HEK293 (cell line): ENCODE results near the gene GAS2L3.
"Not testable (repeated sequence)": the region's sequence is repeated elsewhere in the genome, so short reads cannot be mapped to it uniquely, and the experiment has no call there.

Source experiments
- CTCF ChIA-PET: fragments of 350-600 bp; formaldehyde crosslinking; extraction: SDS; loops from one replicate; lab custom pipeline; 2021; ENCODE audit warnings: antibody characterized with exemption; lab: Yijun Ruan, JAX
- POLR2A ChIA-PET: fragments of 300-600 bp; formaldehyde crosslinking; extraction: SDS; loops from one replicate; lab custom pipeline; 2020; ENCODE audit warnings: antibody characterized with exemption, inconsistent platforms; lab: Yijun Ruan, JAX
- H3K27ac ChIP-seq: fragments of 200-500 bp; sonication (Bioruptor generic); 2 replicates; pipeline ENCODE4 v1.5.1; 2014; ENCODE audit warnings: low read depth, low read length, control low read depth, inconsistent platforms; ENCODE audit errors: extremely low read depth
- H3K36me3 ChIP-seq, 2 experiments: fragments of 200-500 bp in 1 of 2; sonication (Bioruptor generic) in 1 of 2; 1 replicate in 1 of 2; 2 replicates in 1 of 2; pipeline ENCODE4 v1.5.1; 2014 to 2017; ENCODE audit warnings: inconsistent platforms in 2 of 2, low read length in 2 of 2; ENCODE audit not compliant: control insufficient read depth in 2 of 2, insufficient read depth in 1 of 2
- H3K4me1 ChIP-seq: fragments of 200-500 bp; sonication (Bioruptor generic); 2 replicates; pipeline ENCODE4 v1.5.1; 2014; ENCODE audit warnings: mild to moderate bottlenecking, low read length, inconsistent platforms; ENCODE audit not compliant: control insufficient read depth, insufficient read depth
- H3K4me3 ChIP-seq: 2 replicates; pipeline ENCODE4 v1.5.1; 2011; ENCODE audit warnings: low read depth, mild to moderate bottlenecking, control low read depth, low read length, moderate library complexity
- H3K9me3 ChIP-seq: fragments of 200-500 bp; sonication (Bioruptor generic); 2 replicates; pipeline ENCODE4 v1.5.1; 2014; ENCODE audit warnings: low read depth, low read length, inconsistent platforms; ENCODE audit not compliant: control insufficient read depth, insufficient read depth
- REST ChIP-seq: fragments of 450-650 bp; formaldehyde crosslinking; IDR thresholded peaks from 2 replicates; pipeline ENCODE4 v1.5.1; 2016; ENCODE audit warnings: missing biosample characterization, missing genetic modification characterization
- ZNF146 ChIP-seq: fragments of 450-650 bp; formaldehyde crosslinking; IDR thresholded peaks from 2 replicates; pipeline ENCODE4 v1.5.1; 2016; ENCODE audit warnings: missing biosample characterization, missing genetic modification characterization
- ZNF23 ChIP-seq: fragments of 450-650 bp; formaldehyde crosslinking; IDR thresholded peaks from 2 replicates; pipeline ENCODE4 v1.5.1; 2016; ENCODE audit warnings: missing biosample characterization, missing genetic modification characterization, borderline replicate concordance
- ZNF26 ChIP-seq: fragments of 450-650 bp; formaldehyde crosslinking; IDR thresholded peaks from 2 replicates; pipeline ENCODE4 v1.5.1; 2016; ENCODE audit warnings: missing biosample characterization, missing genetic modification characterization
- ZNF362 ChIP-seq: fragments of 450-650 bp; formaldehyde crosslinking; IDR thresholded peaks from 2 replicates; pipeline ENCODE4 v1.5.1; 2016; ENCODE audit warnings: missing biosample characterization, missing genetic modification characterization
- ZNF416 ChIP-seq: fragments of 450-650 bp; formaldehyde crosslinking; IDR thresholded peaks from 2 replicates; pipeline ENCODE4 v1.5.1; 2016; ENCODE audit warnings: missing biosample characterization, missing genetic modification characterization
- ZNF449 ChIP-seq: fragments of 450-650 bp; formaldehyde crosslinking; IDR thresholded peaks from 2 replicates; pipeline ENCODE4 v1.5.1; 2017; ENCODE audit warnings: missing biosample characterization, mild to moderate bottlenecking, missing genetic modification characterization, moderate library complexity
- ZNF513 ChIP-seq: fragments of 450-650 bp; IDR thresholded peaks from 2 replicates; pipeline ENCODE4 v1.5.1; 2018; ENCODE audit warnings: missing biosample characterization, missing genetic modification characterization
- ZNF548 ChIP-seq: fragments of 450-650 bp; formaldehyde crosslinking; IDR thresholded peaks from 2 replicates; pipeline ENCODE4 v1.5.1; 2016; ENCODE audit warnings: missing biosample characterization, missing genetic modification characterization
- ZNF549 ChIP-seq: fragments of 450-650 bp; IDR thresholded peaks from 2 replicates; pipeline ENCODE4 v1.5.1; 2018; ENCODE audit warnings: missing biosample characterization, missing genetic modification characterization, mild to moderate bottlenecking, inconsistent platforms, moderate library complexity
- ZNF707 ChIP-seq: fragments of 450-650 bp; formaldehyde crosslinking; IDR thresholded peaks from 2 replicates; pipeline ENCODE4 v1.5.1; 2016; ENCODE audit warnings: missing biosample characterization, missing genetic modification characterization
- ZSCAN23 ChIP-seq: fragments of 450-650 bp; formaldehyde crosslinking; IDR thresholded peaks from 2 replicates; pipeline ENCODE4 v1.5.1; 2016; ENCODE audit warnings: missing biosample characterization, missing genetic modification characterization

GAS2L3 gene

GRCh38 chr12:100559261-100559660 lies 14.2 kb upstream of the GAS2L3 start:
- H3K9me3 ChIP-seq, POLR2A ChIA-PET, H3K27ac ChIP-seq, H3K36me3 ChIP-seq, H3K4me1 ChIP-seq, CTCF ChIA-PET, H3K4me3 ChIP-seq: not testable (repeated sequence)

- ChIA-PET POLR2A (no interaction called here), CTCF (interaction anchor here (0.6 kb wide), 1 partner anchor 944 kb away, joined by 3 read pairs; no protein-coding TSS in a partner anchor)
- Histone ChIP-seq H3K4me1 (no peaks in the 10 kb centered on the region), H3K36me3 (no peaks in the 10 kb centered on the region), H3K4me3 (no peak overlapping the region), H3K9me3 (no peaks in the 10 kb centered on the region), H3K27ac (no peak overlapping the region)
- TF ChIP-seq ZNF362 (tag by site-specific recombination) (no peak), ZNF416 (tag by site-specific recombination) (no peak), ZNF548 (tag by site-specific recombination) (no peak), ZNF26 (tag by site-specific recombination) (no peak), ZNF146 (tag by site-specific recombination) (no peak), ZNF707 (tag by site-specific recombination) (no peak), REST (tag by site-specific recombination) (no peak), ZNF549 (no peak), ZNF23 (tag by site-specific recombination) (no peak), ZNF513 (no peak), ZSCAN23 (tag by site-specific recombination) (no peak), ZNF449 (tag by site-specific recombination) (no peak)
Observed at GRCh38 chr12:100564090-100564489, 9.4 kb upstream of the GAS2L3 start.
